Natural killer cell treated with Interleukin-12 subunit alpha and Interleukin-12 subunit beta and Interleukin-15 and Interleukin-18, amount 100 ng/mL, for 72 hours (primary cell): Measurements from ENCODE around the gene CPNE4. TPM values are rescaled to one million over a fixed set of nuclear protein-coding genes. Genes with fewer than 3 reads are reported as not detected.
"Not testable (repeated sequence)": the region's sequence is repeated elsewhere in the genome, so short reads cannot be mapped to it uniquely, and the experiment has no call there.

Experiments
- ATAC-seq, 2 donors: fragments of 150-1000 bp; cut with Tn5 transposase in 1 of 2; sonication (Bioruptor Pico), chemical (Tn5 transposase) in 1 of 2; 2 replicates each; pipeline ENCODE4 v1.10.0; 2021
- DNase-seq: peaks from one replicate; pipeline ENCODE4 v3.0.0; 2022; ENCODE audit warnings: low spot score
- H3K27ac Mint-ChIP-seq, 2 donors: 1 replicate in 1 of 2; 2 replicates in 1 of 2; pipeline ENCODE4 v1.8.0; 2022; ENCODE audit warnings: mixed read lengths in 2 of 2, mild to moderate bottlenecking in 1 of 2, moderate library complexity in 1 of 2
- H3K27me3 Mint-ChIP-seq, 2 donors: 1 replicate in 1 of 2; 2 replicates in 1 of 2; pipeline ENCODE4 v1.8.0; 2022; ENCODE audit warnings: mixed read lengths in 2 of 2
- H3K36me3 Mint-ChIP-seq: one replicate; pipeline ENCODE4 v1.8.0; 2022; ENCODE audit warnings: mixed read lengths
- H3K4me1 Mint-ChIP-seq, 2 donors: 1 replicate in 1 of 2; 2 replicates in 1 of 2; pipeline ENCODE4 v1.8.0; 2022; ENCODE audit warnings: low read depth in 2 of 2, mixed read lengths in 2 of 2, mild to moderate bottlenecking in 1 of 2
- H3K4me3 Mint-ChIP-seq: one replicate; pipeline ENCODE4 v1.8.0; 2022; ENCODE audit warnings: mixed read lengths
- H3K9me3 Mint-ChIP-seq: 2 replicates; pipeline ENCODE4 v1.8.0; 2022; ENCODE audit warnings: mixed read lengths
- total RNA-seq, 2 donors: library from RNA; stranded (reverse); gene quantifications; one replicate each; pipeline ENCODE4 v1.2.3, GENCODE V29; 2022

The CPNE4 gene
- total RNA-seq, 2 donors from 2014 or later = not detected

DNA sequence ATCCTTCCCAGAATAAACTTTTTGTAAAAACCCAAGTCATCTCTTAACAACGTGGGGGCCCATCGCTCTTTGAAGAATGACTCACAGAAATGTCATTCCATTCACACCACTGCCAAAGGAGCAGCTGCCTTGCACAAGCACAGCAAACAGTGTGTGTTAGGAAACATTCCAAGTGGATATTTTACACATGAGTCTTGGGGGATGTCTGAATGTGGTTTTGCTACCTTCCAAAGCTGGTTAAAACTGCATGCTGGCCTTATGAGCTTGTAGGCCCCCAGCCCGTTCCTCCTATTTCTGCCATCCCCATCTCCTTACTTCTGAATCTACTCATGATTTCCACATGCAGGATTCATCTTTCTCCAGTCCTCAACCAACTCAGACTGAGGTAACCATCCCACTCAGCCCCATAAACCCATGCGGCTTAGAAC, 130.8 kb downstream of the CPNE4 start:
- Mint-ChIP-seq H3K27me3 (no peaks in the 10 kb centered on the region), H3K4me3 (no peak overlapping the region), H3K36me3 (no peaks in the 10 kb centered on the region), H3K27ac (no peak overlapping the region), H3K4me1 (no peaks in the 10 kb centered on the region), H3K9me3 (peaks cover 3% of the 10 kb centered on the region)
- ATAC-seq (no peak), DNase-seq (no peak)

DNA sequence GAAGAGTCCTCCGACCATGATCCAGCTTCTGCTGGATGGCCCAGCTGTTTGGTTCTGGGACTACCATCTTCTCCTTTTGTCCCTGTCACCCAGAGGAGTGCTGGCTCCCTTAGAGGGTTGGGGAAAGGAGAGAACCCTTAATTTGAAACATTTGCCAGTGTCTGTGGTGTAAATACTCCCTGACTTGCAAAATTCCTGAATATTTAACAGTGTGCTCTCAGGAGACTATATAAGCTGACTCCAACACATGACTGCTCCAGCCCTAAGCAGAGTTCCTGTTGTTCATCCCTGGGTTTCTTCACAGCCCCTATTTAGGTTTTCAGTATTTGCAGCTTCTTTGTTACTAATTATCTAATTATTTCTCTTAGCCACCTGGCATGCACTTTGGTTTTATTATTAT, 133.1 kb downstream of the CPNE4 start:
- Mint-ChIP-seq H3K9me3 (no peaks in the 10 kb centered on the region), H3K4me3 (no peak overlapping the region), H3K36me3 (no peaks in the 10 kb centered on the region), H3K4me1 (no peaks in the 10 kb centered on the region), H3K27me3 (no peaks in the 10 kb centered on the region), H3K27ac (no peak overlapping the region)
- ATAC-seq (no peak), DNase-seq (no peak)

GRCh38 chr3:131900891-131901290, 133.9 kb downstream of the CPNE4 start:
- no peak overlapping the region for H3K27ac Mint-ChIP-seq
- DNase-seq (no peak), ATAC-seq (no peak)
- H3K27me3 Mint-ChIP-seq = no peaks in the 10 kb centered on the region
- no peaks in the 10 kb centered on the region for H3K36me3 Mint-ChIP-seq
- H3K9me3 Mint-ChIP-seq = no peaks in the 10 kb centered on the region
- no peaks in the 10 kb centered on the region for H3K4me1 Mint-ChIP-seq
- H3K4me3 Mint-ChIP-seq = no peak overlapping the region

GRCh38 chr3:131899021-131899420, 135.8 kb downstream of the CPNE4 start:
- H3K4me3 Mint-ChIP-seq = no peak overlapping the region
- DNase-seq = no peak
- ATAC-seq = no peak
- H3K4me1 Mint-ChIP-seq = no peaks in the 10 kb centered on the region
- no peaks in the 10 kb centered on the region for H3K27me3 Mint-ChIP-seq
- no peaks in the 10 kb centered on the region for H3K9me3 Mint-ChIP-seq
- no peak overlapping the region for H3K27ac Mint-ChIP-seq
- H3K36me3 Mint-ChIP-seq = no peaks in the 10 kb centered on the region

DNA sequence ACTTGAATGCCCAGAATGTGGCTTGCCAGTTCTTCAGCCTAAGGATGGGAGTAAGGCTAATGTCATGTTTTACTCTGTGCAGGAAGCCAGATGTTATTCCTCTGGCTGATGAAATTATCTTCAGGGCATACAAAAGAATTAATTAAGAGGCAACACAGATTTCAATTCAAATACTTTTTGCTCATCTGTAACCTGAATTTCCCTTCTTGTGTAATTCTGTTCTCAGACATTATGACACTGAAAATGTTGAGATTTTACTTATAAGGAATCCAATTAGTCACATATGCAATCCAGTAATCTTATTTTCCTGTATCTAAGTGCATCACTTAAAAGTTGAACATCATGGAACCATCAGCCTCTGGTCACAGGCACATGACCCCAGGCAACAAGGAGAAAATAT, 136.5 kb downstream of the CPNE4 start:
- H3K27me3 Mint-ChIP-seq = no peaks in the 10 kb centered on the region
- DNase-seq (no peak), ATAC-seq (no peak)
- no peaks in the 10 kb centered on the region for H3K9me3 Mint-ChIP-seq
- H3K4me3 Mint-ChIP-seq = no peak overlapping the region
- H3K4me1 Mint-ChIP-seq = no peaks in the 10 kb centered on the region
- no peaks in the 10 kb centered on the region for H3K36me3 Mint-ChIP-seq
- H3K27ac Mint-ChIP-seq = no peak overlapping the region

DNA sequence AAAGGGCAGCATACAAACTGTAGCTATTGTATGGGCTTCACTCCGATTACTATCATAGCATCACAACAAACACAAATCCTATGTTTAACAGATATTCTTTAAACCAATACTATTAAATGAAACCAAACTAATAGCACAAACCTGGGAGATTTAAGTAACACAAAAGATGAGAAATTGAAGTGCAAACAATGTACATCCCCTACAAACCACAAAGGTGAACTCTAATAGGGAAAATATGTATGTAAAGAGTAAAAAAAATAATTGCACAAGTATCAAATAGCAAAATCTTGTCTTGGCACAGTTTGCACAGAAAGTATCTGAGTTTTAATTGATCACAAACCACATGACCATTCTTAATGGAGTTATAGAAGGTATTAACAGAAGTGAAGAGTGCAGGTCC, 138.5 kb downstream of the CPNE4 start:
- Mint-ChIP-seq H3K27ac (no peak overlapping the region), H3K4me3 (no peak overlapping the region), H3K4me1 (no peaks in the 10 kb centered on the region), H3K9me3 (peaks cover 2% of the 10 kb centered on the region), H3K36me3 (no peaks in the 10 kb centered on the region), H3K27me3 (no peaks in the 10 kb centered on the region)
- DNase-seq (no peak), ATAC-seq (no peak)

GRCh38 chr3:131895766-131896165, 139.0 kb downstream of the CPNE4 start:
- no peaks in the 10 kb centered on the region for H3K36me3 Mint-ChIP-seq
- no peak for DNase-seq
- H3K9me3 Mint-ChIP-seq = peaks cover 2% of the 10 kb centered on the region
- H3K4me3 Mint-ChIP-seq = no peak overlapping the region
- no peak for ATAC-seq
- H3K4me1 Mint-ChIP-seq = no peaks in the 10 kb centered on the region
- H3K27me3 Mint-ChIP-seq = no peaks in the 10 kb centered on the region
- no peak overlapping the region for H3K27ac Mint-ChIP-seq

DNA sequence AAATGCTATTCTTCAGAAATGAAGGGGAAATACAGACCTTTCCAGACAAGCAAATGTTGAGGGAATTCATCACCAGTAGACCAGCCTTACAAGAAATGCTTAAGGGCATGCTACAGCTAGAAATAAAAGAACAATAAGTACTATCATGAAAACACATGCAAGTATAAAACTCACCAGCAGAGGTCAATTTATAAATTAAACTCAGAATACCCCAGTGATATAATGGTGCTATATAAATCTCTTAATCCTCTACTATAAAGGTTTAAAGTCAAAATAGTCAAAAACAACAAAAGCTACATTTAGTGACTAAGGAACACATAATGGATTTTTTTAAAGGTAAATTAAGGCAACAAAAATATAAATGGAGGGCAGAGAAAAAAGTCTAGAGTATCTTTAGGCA, 142.5 kb downstream of the CPNE4 start:
- H3K4me1 Mint-ChIP-seq = no peaks in the 10 kb centered on the region
- DNase-seq (no peak), ATAC-seq (no peak)
- peaks cover 2% of the 10 kb centered on the region for H3K9me3 Mint-ChIP-seq
- H3K36me3 Mint-ChIP-seq = no peaks in the 10 kb centered on the region
- peaks cover 0 to 3% of the 10 kb centered on the region in 2 donors for H3K27me3 Mint-ChIP-seq
- H3K4me3 Mint-ChIP-seq = no peak overlapping the region
- H3K27ac Mint-ChIP-seq = no peak overlapping the region

DNA sequence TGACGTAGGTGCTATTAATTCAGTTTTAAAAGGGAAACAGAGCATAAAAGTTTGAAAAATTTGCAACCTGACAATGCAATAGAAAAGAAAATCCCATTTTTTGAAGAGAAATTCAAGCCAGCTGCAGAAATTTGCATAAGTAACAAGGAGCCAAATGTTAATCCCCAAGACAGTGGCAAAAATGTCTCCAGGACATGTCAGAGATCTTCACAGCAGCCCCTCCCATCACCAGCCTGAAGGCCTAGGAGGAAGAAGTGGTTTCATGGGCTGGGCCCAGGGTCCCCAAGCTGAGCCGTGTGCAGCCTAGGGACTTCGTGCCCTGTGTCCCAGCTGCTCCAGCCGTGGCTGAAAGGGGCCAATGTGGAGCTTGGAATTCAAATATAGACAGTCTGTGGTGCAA, 148.9 kb downstream of the CPNE4 start:
- not testable (repeated sequence) for H3K36me3 Mint-ChIP-seq, H3K27ac Mint-ChIP-seq, H3K9me3 Mint-ChIP-seq, H3K4me3 Mint-ChIP-seq, H3K4me1 Mint-ChIP-seq, H3K27me3 Mint-ChIP-seq, DNase-seq, ATAC-seq

DNA sequence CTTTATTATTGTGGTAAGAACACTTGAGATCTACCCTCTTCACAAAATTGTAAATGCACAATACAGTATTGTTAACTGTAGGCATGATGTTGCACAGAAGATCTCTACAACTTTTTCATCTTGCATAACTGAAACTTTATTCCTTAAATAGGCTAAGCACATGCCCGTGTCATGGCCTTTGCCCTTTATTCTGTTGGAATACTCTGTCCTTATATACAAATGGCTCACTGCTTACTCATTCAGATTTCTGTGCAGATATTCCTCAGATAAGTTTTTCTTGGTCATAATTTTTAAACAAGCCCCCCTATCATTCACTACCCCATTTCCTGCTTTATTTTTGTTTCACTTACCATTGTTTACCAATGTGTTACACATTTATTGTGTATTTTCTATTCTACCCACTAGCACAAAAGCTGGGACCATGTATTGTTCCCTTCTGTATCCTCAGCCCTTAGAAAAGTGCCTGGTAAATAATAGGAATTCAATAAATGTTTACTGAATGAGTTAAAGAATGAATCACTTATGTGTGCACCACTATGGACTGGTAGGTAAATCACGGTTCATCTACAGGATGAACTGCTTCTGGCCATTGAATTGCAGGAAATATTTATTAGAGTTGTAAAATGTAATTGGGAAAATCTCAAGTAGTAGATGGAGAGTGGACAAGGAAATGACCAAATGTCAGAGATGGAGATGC, 151.0 kb downstream of the CPNE4 start:
- DNase-seq (no peak), ATAC-seq (no peak)
- H3K27me3 Mint-ChIP-seq = peaks cover 0 to 6% of the 10 kb centered on the region in 2 donors
- H3K4me1 Mint-ChIP-seq = no peaks in the 10 kb centered on the region
- H3K36me3 Mint-ChIP-seq = no peaks in the 10 kb centered on the region
- H3K4me3 Mint-ChIP-seq = no peak overlapping the region
- peaks cover 3% of the 10 kb centered on the region for H3K9me3 Mint-ChIP-seq
- no peak overlapping the region for H3K27ac Mint-ChIP-seq

DNA sequence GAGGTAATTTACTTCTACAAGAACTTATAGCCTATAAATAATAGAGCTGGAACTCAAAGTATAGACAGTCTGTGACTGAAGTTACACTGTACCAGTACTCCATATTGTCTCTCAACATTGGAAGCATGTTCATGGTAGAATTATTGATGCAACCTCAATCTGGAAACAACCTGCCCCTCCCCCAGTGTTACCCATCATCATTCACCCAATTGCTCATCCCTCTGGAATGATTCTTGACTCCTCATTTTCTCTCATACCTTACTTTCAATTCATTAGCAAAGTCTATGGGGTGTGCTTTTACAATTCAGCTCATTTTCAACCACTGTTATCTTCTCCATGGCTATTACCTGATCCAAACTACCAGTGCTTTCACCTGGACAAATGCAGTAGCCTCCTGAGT, 151.7 kb downstream of the CPNE4 start:
- DNase-seq = no peak
- no peak for ATAC-seq
- Mint-ChIP-seq H3K4me1 (no peaks in the 10 kb centered on the region), H3K4me3 (no peak overlapping the region), H3K27me3 (peaks cover 0 to 6% of the 10 kb centered on the region in 2 donors), H3K36me3 (no peaks in the 10 kb centered on the region), H3K27ac (no peak overlapping the region), H3K9me3 (peaks cover 3% of the 10 kb centered on the region)

GRCh38 chr3:131881777-131882176, 153.0 kb downstream of the CPNE4 start:
- Mint-ChIP-seq H3K4me3 (no peak overlapping the region), H3K36me3 (no peaks in the 10 kb centered on the region), H3K4me1 (no peaks in the 10 kb centered on the region), H3K9me3 (no peaks in the 10 kb centered on the region), H3K27me3 (no peaks in the 10 kb centered on the region), H3K27ac (no peak overlapping the region)
- DNase-seq (no peak), ATAC-seq (no peak)

DNA sequence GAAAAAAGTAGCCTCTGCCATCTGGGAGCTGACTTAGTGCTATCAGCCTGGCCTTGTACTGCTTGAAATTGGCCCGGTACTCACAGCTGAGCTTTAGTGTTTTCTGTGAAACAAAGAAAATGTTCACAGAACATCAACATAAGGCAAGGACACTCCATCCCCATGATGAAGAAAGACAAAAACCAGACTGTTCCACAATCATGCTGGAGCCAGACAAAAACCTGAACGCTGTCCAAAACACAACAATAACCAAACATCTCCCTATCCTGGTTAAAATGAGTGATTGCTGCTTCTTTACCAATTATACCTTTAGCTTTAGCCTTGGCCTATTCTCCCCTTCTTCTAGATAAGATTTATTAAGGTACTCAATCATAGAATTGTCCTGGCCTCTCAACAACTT, 153.9 kb downstream of the CPNE4 start:
- DNase-seq = no peak
- Mint-ChIP-seq H3K36me3 (no peaks in the 10 kb centered on the region), H3K27ac (no peak overlapping the region), H3K4me1 (no peaks in the 10 kb centered on the region), H3K27me3 (no peaks in the 10 kb centered on the region), H3K9me3 (no peaks in the 10 kb centered on the region), H3K4me3 (no peak overlapping the region)
- ATAC-seq = no peak

- no peak for ATAC-seq
- H3K4me3 Mint-ChIP-seq = no peak overlapping the region
- DNase-seq = no peak
- H3K27ac Mint-ChIP-seq = no peak overlapping the region
- H3K36me3 Mint-ChIP-seq = peaks cover 6% of the 10 kb centered on the region
- peaks cover 0 to 8% of the 10 kb centered on the region in 2 donors for H3K27me3 Mint-ChIP-seq
- no peaks in the 10 kb centered on the region for H3K4me1 Mint-ChIP-seq
- peaks cover 1% of the 10 kb centered on the region for H3K9me3 Mint-ChIP-seq
Observed at GRCh38 chr3:131868203-131868602, 166.6 kb downstream of the CPNE4 start.

- H3K27ac Mint-ChIP-seq = no peak overlapping the region
- no peak for ATAC-seq
Observed at GRCh38 chr3:131856171-131856570, 178.6 kb downstream of the CPNE4 start.

More at GRCh38 chr3:131856171-131856570, 178.6 kb downstream of the CPNE4 start:
- H3K9me3 Mint-ChIP-seq = peaks cover 6% of the 10 kb centered on the region
- peaks cover 0 to 7% of the 10 kb centered on the region in 2 donors for H3K27me3 Mint-ChIP-seq
- no peak for DNase-seq
- no peaks in the 10 kb centered on the region for H3K36me3 Mint-ChIP-seq
- no peaks in the 10 kb centered on the region for H3K4me1 Mint-ChIP-seq
- no peak overlapping the region for H3K4me3 Mint-ChIP-seq
